HG03097 (cell line): Measurements from ENCODE around the gene EYA2.

ENCODE experiments used
- ATAC-seq: cut with Tn5 transposase; IDR thresholded peaks from one replicate; pipeline ENCODE4 v1.9.1; 2021; ENCODE audit not compliant: unreplicated experiment, low FRiP score

EYA2 gene

DNA sequence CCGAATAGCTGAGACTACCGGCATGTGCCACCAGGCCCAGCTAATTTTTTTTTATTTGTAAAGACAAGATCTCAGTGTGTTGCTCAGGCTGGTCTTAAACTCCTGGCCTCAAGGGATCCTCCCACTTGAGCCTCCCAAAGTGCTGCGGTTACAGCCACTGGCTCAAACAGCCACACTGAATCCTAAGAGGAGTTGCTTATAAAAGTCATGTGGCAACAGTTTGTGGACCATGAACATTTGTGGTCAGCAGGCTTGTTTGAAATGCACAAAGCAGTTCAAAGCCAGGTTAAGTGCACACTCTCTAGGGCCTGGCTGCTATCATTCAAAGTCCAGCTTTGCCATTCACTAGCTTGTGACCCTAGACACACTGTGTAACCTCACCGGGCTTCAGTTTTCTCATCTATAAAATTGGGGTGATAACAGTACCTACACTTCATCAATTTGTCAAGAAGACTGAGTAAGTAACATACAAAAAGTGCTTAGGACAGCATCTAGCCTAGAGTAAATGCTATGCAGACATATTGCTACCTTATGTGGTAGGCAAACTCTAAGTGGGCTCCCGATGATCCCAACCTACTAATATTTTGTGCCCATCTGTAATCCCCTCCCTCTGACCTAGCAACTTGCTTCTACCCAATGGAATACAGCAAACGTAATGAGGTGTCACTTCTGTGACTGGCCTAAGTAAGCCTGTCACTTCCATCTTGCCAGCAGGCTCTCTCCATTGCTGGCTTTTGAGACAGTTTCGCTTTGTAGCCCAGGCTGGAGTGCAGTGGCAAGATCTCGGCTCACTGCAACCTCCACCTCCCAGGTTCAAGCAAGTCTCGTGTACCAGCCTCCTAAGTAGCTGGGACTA, 338.9 kb downstream of the EYA2 start:
- no peak for ATAC-seq

DNA sequence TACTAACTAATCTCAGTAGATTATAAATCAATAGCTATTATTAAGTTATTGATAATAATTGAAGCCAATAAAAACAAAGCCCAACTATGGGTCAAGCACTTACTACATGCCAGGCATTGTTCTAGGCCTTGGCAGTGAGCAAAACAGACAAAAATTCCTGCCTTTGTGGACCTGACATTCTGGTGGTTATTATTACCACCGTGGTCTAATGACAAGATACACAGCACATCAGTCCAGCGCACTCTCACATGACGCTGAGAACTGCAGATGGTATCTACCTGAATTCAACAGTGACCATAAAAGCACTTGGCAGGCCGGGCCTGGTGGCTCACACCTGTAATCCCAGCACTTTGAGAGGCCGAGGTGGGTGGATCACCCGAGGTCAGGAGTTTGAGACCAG, 340.5 kb downstream of the EYA2 start:
- no peak for ATAC-seq

DNA sequence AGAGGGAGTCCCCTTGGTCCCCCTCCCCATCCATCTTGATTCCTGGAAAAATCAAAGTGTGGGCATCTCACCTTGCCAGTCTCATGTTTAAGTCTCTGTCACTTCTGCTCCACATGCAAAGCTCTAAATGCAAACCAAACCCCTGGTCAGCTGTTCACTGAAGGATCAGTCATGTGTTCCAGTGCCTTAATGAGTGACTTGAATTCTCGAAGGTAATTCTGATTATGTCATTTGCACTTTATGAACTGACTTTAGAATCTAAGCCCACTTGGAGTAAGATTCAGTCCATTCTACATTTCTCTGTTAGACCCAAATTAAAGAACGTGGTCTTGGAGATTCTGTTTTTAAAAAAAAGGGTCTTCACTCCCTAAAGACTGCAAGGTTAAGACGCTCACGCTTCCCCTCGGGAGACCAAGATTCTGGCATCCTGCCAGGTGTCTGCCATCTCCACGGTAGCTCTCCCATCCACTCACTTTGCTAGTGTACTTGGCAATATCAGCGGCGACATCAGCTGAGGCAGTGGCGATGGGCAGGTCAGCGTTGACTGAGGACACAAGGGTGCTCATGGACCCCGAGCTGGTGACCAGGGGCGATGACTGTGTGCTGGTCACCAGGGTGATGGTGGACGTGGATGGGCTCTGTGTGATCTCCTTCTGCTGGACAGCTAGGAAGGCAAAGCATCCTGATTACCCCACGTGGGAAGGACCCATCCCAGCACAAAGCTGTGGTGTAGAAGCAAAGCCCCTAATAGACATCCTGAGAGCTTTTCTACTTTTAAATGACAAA, 341.4 kb downstream of the EYA2 start:
- no peak for ATAC-seq

DNA sequence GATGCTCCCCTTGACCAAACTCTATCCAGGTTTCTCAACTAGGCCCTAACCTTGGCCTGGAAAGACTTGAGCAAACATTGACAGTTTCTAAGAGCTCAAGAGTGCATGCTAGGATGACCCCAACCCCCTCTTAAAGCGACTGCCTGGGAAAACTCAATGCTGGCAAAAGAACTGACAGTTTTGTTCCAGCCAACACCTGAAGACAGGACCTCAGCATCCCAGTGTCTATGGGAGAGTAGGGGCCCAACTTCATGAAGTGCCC, 341.9 kb downstream of the EYA2 start:
- no peak for ATAC-seq

DNA sequence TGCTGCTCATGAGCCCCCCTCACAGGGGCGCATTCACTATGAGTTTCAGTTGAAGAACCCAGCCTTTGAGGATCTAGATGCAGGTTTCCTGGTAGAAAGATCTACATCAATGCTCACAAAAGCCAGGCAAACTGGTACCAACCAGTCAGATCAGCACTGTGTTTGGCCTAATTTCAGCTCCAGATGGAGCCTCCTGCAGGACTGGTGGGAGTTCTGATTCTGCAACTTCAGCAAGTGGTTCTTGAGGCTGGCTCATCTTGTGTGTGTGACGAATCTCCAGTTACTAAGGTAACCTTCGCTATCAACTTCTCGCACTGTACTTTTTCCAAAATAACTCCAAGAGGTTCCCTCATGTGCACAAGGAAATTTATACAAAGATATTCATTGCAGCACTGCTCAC, 343.1 kb downstream of the EYA2 start:
- no peak for ATAC-seq
